ENCODE measurements around the gene LIMS2.

LIMS2 gene

DNA sequence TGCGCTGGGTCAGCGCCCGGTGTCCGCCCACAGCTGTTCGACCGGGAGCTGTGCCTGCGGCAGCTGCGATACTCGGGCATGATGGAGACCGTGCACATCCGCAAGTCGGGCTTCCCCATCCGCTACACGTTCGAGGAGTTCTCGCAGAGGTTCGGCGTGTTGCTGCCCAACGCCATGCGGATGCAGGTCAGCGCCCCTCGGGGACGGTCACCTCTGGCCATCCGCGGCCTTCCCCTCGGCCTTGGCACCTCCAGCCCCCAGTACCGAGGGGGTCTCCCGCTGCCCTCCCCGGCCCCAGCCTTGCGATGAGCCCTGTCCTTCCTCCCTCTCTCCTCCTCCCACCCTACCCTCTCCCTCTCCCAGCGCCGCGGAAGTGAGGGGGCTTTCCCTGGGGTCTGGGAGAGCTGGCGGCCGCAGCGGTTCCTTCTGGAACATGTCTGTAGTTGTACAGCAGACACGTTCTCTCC lies 82.5 kb downstream of the LIMS2 start:
- CTCF ChIA-PET = interaction anchor here (0.5 to 4.4 kb wide), 6 partner anchors 8 to 395 kb away, joined by 3 to 31 read pairs (median 3); no protein-coding TSS in a partner anchor
- TF ChIP-seq GLIS1 (tag by site-specific recombination; IDR thresholded peaks at IDR 0.05) (no peak), ZNF658 (tag by site-specific recombination; IDR thresholded peaks at IDR 0.05) (no peak), KLF10 (tag by site-specific recombination; IDR thresholded peaks at IDR 0.05) (no peak)
- H3K9me3 ChIP-seq (ENCODE audit: control insufficient read depth, insufficient read depth, low read depth, low read length) = no peaks in the 10 kb centered on the region
- no peaks in the 10 kb centered on the region for H3K4me1 ChIP-seq (ENCODE audit: control insufficient read depth, insufficient read depth, low read length)
- no peaks in the 10 kb centered on the region for H3K36me3 ChIP-seq (ENCODE audit: control insufficient read depth in 2 of 2, insufficient read depth in 1 of 2, low read length in 2 of 2)
- no peak overlapping the region for H3K4me3 ChIP-seq (ENCODE audit: low read depth, low read length)
- H3K27ac ChIP-seq (ENCODE audit: extremely low read depth, low read depth, low read length) = no peak overlapping the region
- POLR2A ChIA-PET = no interaction called here

DNA sequence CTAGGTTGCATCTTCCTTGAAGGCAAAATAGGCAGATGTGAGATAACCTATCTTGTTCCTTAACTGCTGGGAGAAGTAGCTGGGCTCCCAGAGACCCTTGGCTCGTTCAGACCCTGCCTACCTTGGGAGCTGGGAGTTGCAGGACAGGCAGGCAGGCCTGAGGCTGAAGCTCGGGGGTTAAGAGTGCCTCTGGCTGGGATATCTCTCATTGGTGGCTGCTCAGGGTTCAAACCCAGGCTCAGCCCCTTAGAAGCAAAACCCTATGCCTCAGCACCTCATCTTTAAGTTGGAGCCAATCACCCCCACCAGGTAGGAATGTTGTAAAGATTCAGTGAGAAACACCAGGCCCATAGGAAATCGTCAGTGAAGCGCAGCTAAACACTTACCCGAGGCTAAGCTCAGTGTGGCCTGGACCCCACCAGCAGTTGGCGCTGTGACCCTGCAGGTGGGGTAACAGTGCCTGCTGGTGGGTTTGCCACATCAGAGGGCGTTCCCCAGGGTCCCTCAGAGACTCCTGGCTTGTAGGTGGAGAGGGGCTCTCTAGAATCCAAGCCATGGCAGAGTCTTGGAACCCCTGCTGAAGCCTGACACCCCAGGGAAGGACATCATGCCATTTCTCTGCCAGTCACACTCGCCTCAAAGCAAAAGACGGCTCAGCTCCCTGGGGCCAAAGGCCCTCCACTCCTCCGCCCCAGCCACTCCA lies 84.0 kb downstream of the LIMS2 start:
- no peak overlapping the region for H3K27ac ChIP-seq (ENCODE audit: extremely low read depth, low read depth, low read length)
- H3K4me3 ChIP-seq (ENCODE audit: low read depth, low read length) = no peak overlapping the region
- H3K4me1 ChIP-seq (ENCODE audit: control insufficient read depth, insufficient read depth, low read length) = no peaks in the 10 kb centered on the region
- no peaks in the 10 kb centered on the region for H3K9me3 ChIP-seq (ENCODE audit: control insufficient read depth, insufficient read depth, low read depth, low read length)
- no peaks in the 10 kb centered on the region for H3K36me3 ChIP-seq (ENCODE audit: control insufficient read depth in 2 of 2, insufficient read depth in 1 of 2, low read length in 2 of 2)
- TF ChIP-seq GLIS2 (tag by site-specific recombination; IDR thresholded peaks at IDR 0.05) (peak; percentile 43), ZNF169 (tag by site-specific recombination; IDR thresholded peaks at IDR 0.05) (no peak), ZNF654 (tag by site-specific recombination; IDR thresholded peaks at IDR 0.05; ENCODE audit: low read depth) (peak; percentile 77), ZIC2 (tag by site-specific recombination; IDR thresholded peaks at IDR 0.05) (peak; percentile 94)
- TF ChIP-seq, protein P1, sequence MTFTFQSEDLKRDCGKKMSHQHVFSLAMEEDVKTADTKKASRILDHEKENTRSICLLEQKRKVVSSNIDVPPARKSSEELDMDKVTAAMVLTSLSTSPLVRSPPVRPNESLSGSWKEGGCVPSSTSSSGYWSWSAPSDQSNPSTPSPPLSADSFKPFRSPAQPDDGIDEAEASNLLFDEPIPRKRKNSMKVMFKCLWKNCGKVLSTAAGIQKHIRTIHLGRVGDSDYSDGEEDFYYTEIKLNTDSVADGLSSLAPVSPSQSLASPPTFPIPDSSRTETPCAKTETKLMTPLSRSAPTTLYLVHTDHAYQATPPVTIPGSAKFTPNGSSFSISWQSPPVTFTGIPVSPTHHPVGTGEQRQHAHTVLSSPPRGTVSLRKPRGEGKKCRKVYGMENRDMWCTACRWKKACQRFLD (tag by site-specific recombination; IDR thresholded peaks at IDR 0.05) = no peak
- TF ChIP-seq, protein P2, sequence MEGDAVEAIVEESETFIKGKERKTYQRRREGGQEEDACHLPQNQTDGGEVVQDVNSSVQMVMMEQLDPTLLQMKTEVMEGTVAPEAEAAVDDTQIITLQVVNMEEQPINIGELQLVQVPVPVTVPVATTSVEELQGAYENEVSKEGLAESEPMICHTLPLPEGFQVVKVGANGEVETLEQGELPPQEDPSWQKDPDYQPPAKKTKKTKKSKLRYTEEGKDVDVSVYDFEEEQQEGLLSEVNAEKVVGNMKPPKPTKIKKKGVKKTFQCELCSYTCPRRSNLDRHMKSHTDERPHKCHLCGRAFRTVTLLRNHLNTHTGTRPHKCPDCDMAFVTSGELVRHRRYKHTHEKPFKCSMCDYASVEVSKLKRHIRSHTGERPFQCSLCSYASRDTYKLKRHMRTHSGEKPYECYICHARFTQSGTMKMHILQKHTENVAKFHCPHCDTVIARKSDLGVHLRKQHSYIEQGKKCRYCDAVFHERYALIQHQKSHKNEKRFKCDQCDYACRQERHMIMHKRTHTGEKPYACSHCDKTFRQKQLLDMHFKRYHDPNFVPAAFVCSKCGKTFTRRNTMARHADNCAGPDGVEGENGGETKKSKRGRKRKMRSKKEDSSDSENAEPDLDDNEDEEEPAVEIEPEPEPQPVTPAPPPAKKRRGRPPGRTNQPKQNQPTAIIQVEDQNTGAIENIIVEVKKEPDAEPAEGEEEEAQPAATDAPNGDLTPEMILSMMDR (tag by site-specific recombination; IDR thresholded peaks at IDR 0.05) = peak; percentile 89
- POLR2A ChIA-PET = interaction anchor here (0.8 kb wide), 1 partner anchor 63 kb away, joined by 4 read pairs; no protein-coding TSS in a partner anchor
- CTCF ChIA-PET = interaction anchor here (0.6 to 4.4 kb wide), 41 partner anchors 8 to 714 kb away, joined by 3 to 54 read pairs (median 5); partner anchors contain the start of genes GPR17, LIMS2 and POLR2D

GRCh38 chr2:127590386-127591190 lies 84.7 kb downstream of the LIMS2 start:
- POLR2A ChIA-PET = interaction anchor here (0.8 kb wide), 1 partner anchor 64 kb away, joined by 4 read pairs; no protein-coding TSS in a partner anchor
- CTCF ChIA-PET = interaction anchor here (0.5 to 4.4 kb wide), 38 partner anchors 8 to 269 kb away, joined by 3 to 54 read pairs (median 5); partner anchors contain the start of genes GPR17, LIMS2 and POLR2D
- TF ChIP-seq ZFHX2 (tag by site-specific recombination; conservative IDR thresholded peaks at IDR 0.05) (no peak), ZFP69B (tag by site-specific recombination; IDR thresholded peaks at IDR 0.05) (no peak), ZNF221 (tag by site-specific recombination; IDR thresholded peaks at IDR 0.05; ENCODE audit: borderline replicate concordance) (no peak), SALL2 (tag by site-specific recombination; IDR thresholded peaks at IDR 0.05; ENCODE audit: borderline replicate concordance) (no peak), ZBTB10 (tag by site-specific recombination; IDR thresholded peaks at IDR 0.05) (no peak), ZNF10 (tag by site-specific recombination; IDR thresholded peaks at IDR 0.05) (no peak), KLF7 (tag by site-specific recombination; IDR thresholded peaks at IDR 0.05; ENCODE audit: borderline replicate concordance) (no peak), ZNF292 (tag by site-specific recombination; IDR thresholded peaks at IDR 0.05; ENCODE audit: borderline replicate concordance, low read depth) (no peak), ZNF248 (tag by site-specific recombination; IDR thresholded peaks at IDR 0.05) (no peak), IKZF3 (tag by site-specific recombination; IDR thresholded peaks at IDR 0.05) (no peak)
- TF ChIP-seq, protein P3, sequence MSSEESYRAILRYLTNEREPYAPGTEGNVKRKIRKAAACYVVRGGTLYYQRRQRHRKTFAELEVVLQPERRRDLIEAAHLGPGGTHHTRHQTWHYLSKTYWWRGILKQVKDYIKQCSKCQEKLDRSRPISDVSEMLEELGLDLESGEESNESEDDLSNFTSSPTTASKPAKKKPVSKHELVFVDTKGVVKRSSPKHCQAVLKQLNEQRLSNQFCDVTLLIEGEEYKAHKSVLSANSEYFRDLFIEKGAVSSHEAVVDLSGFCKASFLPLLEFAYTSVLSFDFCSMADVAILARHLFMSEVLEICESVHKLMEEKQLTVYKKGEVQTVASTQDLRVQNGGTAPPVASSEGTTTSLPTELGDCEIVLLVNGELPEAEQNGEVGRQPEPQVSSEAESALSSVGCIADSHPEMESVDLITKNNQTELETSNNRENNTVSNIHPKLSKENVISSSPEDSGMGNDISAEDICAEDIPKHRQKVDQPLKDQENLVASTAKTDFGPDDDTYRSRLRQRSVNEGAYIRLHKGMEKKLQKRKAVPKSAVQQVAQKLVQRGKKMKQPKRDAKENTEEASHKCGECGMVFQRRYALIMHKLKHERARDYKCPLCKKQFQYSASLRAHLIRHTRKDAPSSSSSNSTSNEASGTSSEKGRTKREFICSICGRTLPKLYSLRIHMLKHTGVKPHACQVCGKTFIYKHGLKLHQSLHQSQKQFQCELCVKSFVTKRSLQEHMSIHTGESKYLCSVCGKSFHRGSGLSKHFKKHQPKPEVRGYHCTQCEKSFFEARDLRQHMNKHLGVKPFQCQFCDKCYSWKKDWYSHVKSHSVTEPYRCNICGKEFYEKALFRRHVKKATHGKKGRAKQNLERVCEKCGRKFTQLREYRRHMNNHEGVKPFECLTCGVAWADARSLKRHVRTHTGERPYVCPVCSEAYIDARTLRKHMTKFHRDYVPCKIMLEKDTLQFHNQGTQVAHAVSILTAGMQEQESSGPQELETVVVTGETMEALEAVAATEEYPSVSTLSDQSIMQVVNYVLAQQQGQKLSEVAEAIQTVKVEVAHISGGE (tag by site-specific recombination; conservative IDR thresholded peaks at IDR 0.05; ENCODE audit: low read depth) = no peak

More at GRCh38 chr2:127590386-127591190, 84.7 kb downstream of the LIMS2 start:
- Histone ChIP-seq H3K4me1 (ENCODE audit: control insufficient read depth, insufficient read depth, low read length) (no peaks in the 10 kb centered on the region), H3K27ac (ENCODE audit: extremely low read depth, low read depth, low read length) (no peak overlapping the region), H3K9me3 (ENCODE audit: control insufficient read depth, insufficient read depth, low read depth, low read length) (no peaks in the 10 kb centered on the region), H3K4me3 (ENCODE audit: low read depth, low read length) (no peak overlapping the region), H3K36me3 (ENCODE audit: control insufficient read depth in 2 of 2, insufficient read depth in 1 of 2, low read length in 2 of 2) (no peaks in the 10 kb centered on the region)

Data from HEK293 (cell line).